Measurements from ENCODE around the gene CHST13.
"Not testable (repeated sequence)": the region's sequence is repeated elsewhere in the genome, so short reads cannot be mapped to it uniquely, and the experiment has no call there.

Gene CHST13

GRCh38 chr3:126577261-126577660 lies 53.3 kb downstream of the CHST13 start:
- no peak overlapping the region for H3K27ac ChIP-seq
- DNase-seq (ENCODE audit: low read depth, low spot score), result no peak

- no peak for DNase-seq (ENCODE audit: low read depth, low spot score)
- no peak overlapping the region for H3K27ac ChIP-seq
Observed at GRCh38 chr3:126578702-126579101, 54.7 kb downstream of the CHST13 start.

- DNase-seq (ENCODE audit: low read depth, low spot score), result no peak
- H3K27ac ChIP-seq, result no peak overlapping the region
Observed at GRCh38 chr3:126580746-126581145, 56.8 kb downstream of the CHST13 start.

GRCh38 chr3:126581569-126581968 lies 57.6 kb downstream of the CHST13 start:
- no peak for DNase-seq (ENCODE audit: low read depth, low spot score)
- H3K27ac ChIP-seq, result no peak overlapping the region

GRCh38 chr3:126582311-126582710 lies 58.4 kb downstream of the CHST13 start:
- no peak overlapping the region for H3K27ac ChIP-seq
- DNase-seq (ENCODE audit: low read depth, low spot score), result no peak

- H3K27ac ChIP-seq; DNase-seq (ENCODE audit: low read depth, low spot score): not testable (repeated sequence)
Observed at GRCh38 chr3:126591515-126591914, 67.6 kb downstream of the CHST13 start.
